ENCODE results near the gene DDN.

- TF ChIP-seq POLR2AphosphoS5 (IDR thresholded peaks at IDR 0.05; ENCODE audit: borderline replicate concordance, low read depth, low read length): no peak
- no peak for TF ChIP-seq EZH2 (IDR thresholded peaks at IDR 0.05)
Measured at GRCh38 chr12:49015196-49015595, 16.0 kb upstream of the DDN start.

Data from SK-N-MC (cell line).